Measurements from ENCODE around the gene PAMR1.

DNA sequence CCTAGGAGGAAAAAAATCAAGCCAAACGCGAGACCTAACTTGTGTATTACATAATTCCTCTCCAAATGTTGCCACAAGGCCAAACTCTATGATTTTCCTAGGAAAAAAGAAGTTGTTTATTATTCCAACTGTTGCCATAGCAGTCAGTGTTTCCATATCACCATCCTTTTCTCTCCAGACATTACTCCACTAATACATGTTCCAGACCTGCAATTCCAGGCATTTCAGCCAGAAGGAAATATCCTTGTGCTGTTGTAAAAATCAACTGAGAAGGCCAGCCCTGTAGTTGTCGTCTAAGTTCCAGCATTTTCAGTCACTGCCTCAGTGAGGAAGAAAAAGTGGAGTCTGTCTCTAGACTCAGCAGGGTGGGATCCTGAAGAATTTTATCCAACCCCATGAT lies 33.1 kb upstream of the PAMR1 start:
- no peak for TF ChIP-seq POLR2AphosphoS5 (IDR thresholded peaks at IDR 0.05; ENCODE audit: insufficient read depth, low read depth, low read length)
- no peak for TF ChIP-seq POLR2A (IDR thresholded peaks at IDR 0.05; ENCODE audit: low read depth, low read length)
- TF ChIP-seq, protein P1, sequence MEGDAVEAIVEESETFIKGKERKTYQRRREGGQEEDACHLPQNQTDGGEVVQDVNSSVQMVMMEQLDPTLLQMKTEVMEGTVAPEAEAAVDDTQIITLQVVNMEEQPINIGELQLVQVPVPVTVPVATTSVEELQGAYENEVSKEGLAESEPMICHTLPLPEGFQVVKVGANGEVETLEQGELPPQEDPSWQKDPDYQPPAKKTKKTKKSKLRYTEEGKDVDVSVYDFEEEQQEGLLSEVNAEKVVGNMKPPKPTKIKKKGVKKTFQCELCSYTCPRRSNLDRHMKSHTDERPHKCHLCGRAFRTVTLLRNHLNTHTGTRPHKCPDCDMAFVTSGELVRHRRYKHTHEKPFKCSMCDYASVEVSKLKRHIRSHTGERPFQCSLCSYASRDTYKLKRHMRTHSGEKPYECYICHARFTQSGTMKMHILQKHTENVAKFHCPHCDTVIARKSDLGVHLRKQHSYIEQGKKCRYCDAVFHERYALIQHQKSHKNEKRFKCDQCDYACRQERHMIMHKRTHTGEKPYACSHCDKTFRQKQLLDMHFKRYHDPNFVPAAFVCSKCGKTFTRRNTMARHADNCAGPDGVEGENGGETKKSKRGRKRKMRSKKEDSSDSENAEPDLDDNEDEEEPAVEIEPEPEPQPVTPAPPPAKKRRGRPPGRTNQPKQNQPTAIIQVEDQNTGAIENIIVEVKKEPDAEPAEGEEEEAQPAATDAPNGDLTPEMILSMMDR (IDR thresholded peaks at IDR 0.05; ENCODE audit: extremely low read depth in 1 of 2, insufficient read depth in 1 of 2, low read depth in 1 of 2, low read length in 2 of 2): no peak
- TF ChIP-seq FOS (IDR thresholded peaks at IDR 0.05; ENCODE audit: borderline replicate concordance, insufficient read depth, low read length): no peak
- no peak for TF ChIP-seq MYC (IDR thresholded peaks at IDR 0.05; ENCODE audit: low read depth, low read length)
- no peak for TF ChIP-seq EZH2 (IDR thresholded peaks at IDR 0.05; ENCODE audit: borderline replicate concordance, low read depth, low read length, severe bottlenecking)
- TF ChIP-seq, protein P2, sequence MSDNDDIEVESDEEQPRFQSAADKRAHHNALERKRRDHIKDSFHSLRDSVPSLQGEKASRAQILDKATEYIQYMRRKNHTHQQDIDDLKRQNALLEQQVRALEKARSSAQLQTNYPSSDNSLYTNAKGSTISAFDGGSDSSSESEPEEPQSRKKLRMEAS (IDR thresholded peaks at IDR 0.05; ENCODE audit: insufficient read depth, insufficient read length): no peak
